HepG2 (cell line): ENCODE data around the gene TSPYL6. TPM values are rescaled to one million over a fixed set of nuclear protein-coding genes. Genes with fewer than 3 reads are reported as not detected.

Experiments
- ATAC-seq: fragments of 200-7000 bp; cut with Tn5 transposase; 3 replicates; pipeline ENCODE4 v1.9.1; 2020; ENCODE audit warnings: mild to moderate bottlenecking, moderate library complexity
- BruUV-seq: library from RNA; stranded (reverse); fragments of 400-500 nt; replicated peaks from 2 replicates; lab custom pipeline; 2021; lab: Mats Ljungman, UMichigan
- CTCF ChIA-PET: fragments of 300-600 bp; formaldehyde crosslinking; extraction: SDS; loops from one replicate; lab custom pipeline; 2021; ENCODE audit warnings: low total read pairs, inconsistent platforms, low intra/inter-chr PET ratio; lab: Yijun Ruan, JAX
- POLR2A ChIA-PET: fragments of 350-600 bp; sonication (Branson Sonifier 250); formaldehyde crosslinking; loops from one replicate; lab custom pipeline; 2020; ENCODE audit warnings: antibody characterized with exemption, inconsistent platforms; lab: Yijun Ruan, JAX
- DNase-seq: peaks from one replicate; pipeline ENCODE4 v3.0.0-alpha.2; 2015; ENCODE audit warnings: low spot score
- FAIRE-seq: peaks from 3 replicates; lab custom pipeline; 2011; peaks lifted over from hg19 to GRCh38; lab: Jason Lieb, UNC
- H2AFZ ChIP-seq: one replicate; pipeline ENCODE4 v1.6.1; 2011; ENCODE audit warnings: low read length, inconsistent platforms
- H3K27ac ChIP-seq: fragments of 300-600 bp; 3 replicates; pipeline ENCODE4 v1.8.0; 2011; ENCODE audit warnings: mixed run types, mild to moderate bottlenecking, mixed read lengths, low read length, inconsistent platforms; ENCODE audit not compliant: insufficient read depth; ENCODE audit errors: extremely low read length
- H3K27me3 ChIP-seq, 2 experiments: fragments of 200-600 bp in 1 of 2; 2 replicates in 1 of 2; 3 replicates in 1 of 2; pipeline versions ENCODE4 v1.6.0 to v1.8.0; 2011; ENCODE audit warnings: low read length in 2 of 2, mild to moderate bottlenecking in 2 of 2, moderate library complexity in 2 of 2, inconsistent platforms in 1 of 2; ENCODE audit not compliant: insufficient read depth in 2 of 2, control insufficient read depth in 1 of 2
- H3K36me3 ChIP-seq, 2 experiments: fragments of 200-600 bp in 1 of 2; replicated peaks in 1 of 2; 2 replicates in 1 of 2; 3 replicates in 1 of 2; pipeline versions ENCODE4 v1.5.1 to v1.8.0; 2011; ENCODE audit warnings: low read length in 2 of 2, inconsistent platforms in 1 of 2; ENCODE audit not compliant: insufficient read depth in 2 of 2, control insufficient read depth in 1 of 2
- H3K4me1 ChIP-seq: 2 replicates; pipeline ENCODE4 v1.5.1; 2012; ENCODE audit warnings: low read length, inconsistent platforms; ENCODE audit not compliant: insufficient read depth
- H3K4me2 ChIP-seq: 2 replicates; pipeline ENCODE4 v1.6.0; 2011; ENCODE audit warnings: low read depth, low read length, inconsistent platforms
- H3K4me3 ChIP-seq, 3 experiments: fragments of 200-600 bp in 1 of 3; sonication (generic), shearing (Covaris generic) in 1 of 3; replicated peaks in 1 of 3; 2 replicates each; pipeline ENCODE4 v1.5.1; 2011 to 2016; ENCODE audit warnings: low read length in 3 of 3, inconsistent platforms in 2 of 3, low read depth in 2 of 3, mild to moderate bottlenecking in 2 of 3, control low read depth in 1 of 3, mixed read lengths in 1 of 3; ENCODE audit not compliant: insufficient read depth in 1 of 3
- H3K79me2 ChIP-seq: one replicate; pipeline ENCODE4 v1.6.1; 2011; ENCODE audit warnings: low read length, inconsistent platforms; ENCODE audit not compliant: insufficient read depth
- H3K9ac ChIP-seq: 2 replicates; pipeline ENCODE4 v1.6.0; 2011; ENCODE audit warnings: mild to moderate bottlenecking, low read depth, low read length, inconsistent platforms; ENCODE audit not compliant: insufficient read depth
- H3K9me3 ChIP-seq: 2 replicates; pipeline ENCODE4 v1.5.1; 2012; ENCODE audit warnings: mild to moderate bottlenecking, low read length
- H4K20me1 ChIP-seq: 2 replicates; pipeline ENCODE4 v1.6.0; 2011; ENCODE audit warnings: inconsistent platforms, mild to moderate bottlenecking, low read length, moderate library complexity; ENCODE audit not compliant: insufficient read depth
- CBX5 ChIP-seq: sonication (generic); formaldehyde crosslinking; IDR thresholded peaks from 2 replicates; pipeline ENCODE4 v1.4.0; 2020; ENCODE audit warnings: missing genetic modification reagents, borderline replicate concordance
- ETV5 ChIP-seq: IDR thresholded peaks from 2 replicates; pipeline ENCODE4 v1.6.1; 2018; ENCODE audit warnings: missing biosample characterization, missing genetic modification reagents, inconsistent platforms, borderline replicate concordance
- GATAD2A ChIP-seq: IDR thresholded peaks from 2 replicates; pipeline ENCODE4 v1.6.1; 2016
- HDAC1 ChIP-seq: sonication (generic); formaldehyde crosslinking; IDR thresholded peaks from 2 replicates; pipeline ENCODE4 v1.5.1; 2020; ENCODE audit warnings: mild to moderate bottlenecking, missing genetic modification reagents
- HNF1A ChIP-seq, 2 experiments: sonication (generic) in 1 of 2; formaldehyde crosslinking in 1 of 2; IDR thresholded peaks; 2 replicates each; pipeline versions ENCODE4 v1.4.0 to v1.6.1; 2016 to 2020; ENCODE audit warnings: borderline replicate concordance in 1 of 2, low read depth in 1 of 2, mild to moderate bottlenecking in 1 of 2, missing genetic modification reagents in 1 of 2
- HNRNPH1 ChIP-seq: fragments of 200-400 bp; formaldehyde crosslinking; optimal IDR thresholded peaks from 2 replicates; pipeline ENCODE3; 2017; ENCODE audit warnings: mild to moderate bottlenecking, low read depth, low read length
- KMT2B ChIP-seq: IDR thresholded peaks from 2 replicates; pipeline ENCODE4 v1.6.1; 2016; ENCODE audit warnings: missing genetic modification reagents, missing compliant biosample characterization
- NCOA5 ChIP-seq: sonication (generic); formaldehyde crosslinking; IDR thresholded peaks from 2 replicates; pipeline ENCODE4 v1.4.0; 2020; ENCODE audit warnings: missing genetic modification reagents
- NFYB ChIP-seq: sonication (generic); formaldehyde crosslinking; IDR thresholded peaks from 2 replicates; pipeline ENCODE4 v1.4.0; 2020; ENCODE audit warnings: missing genetic modification reagents
- RFXANK ChIP-seq: IDR thresholded peaks from 2 replicates; pipeline ENCODE4 v1.6.1; 2016
- SIN3B ChIP-seq: fragments of 150-350 bp; IDR thresholded peaks from 2 replicates; pipeline ENCODE4 v1.6.1; 2014; ENCODE audit warnings: low read length
- ZBTB25 ChIP-seq: IDR thresholded peaks from 2 replicates; pipeline ENCODE4 v1.6.1; 2018; ENCODE audit warnings: missing genetic modification reagents
- ZFP91 ChIP-seq: sonication (generic); formaldehyde crosslinking; IDR thresholded peaks from 2 replicates; pipeline ENCODE4 v1.9.0; 2022; ENCODE audit warnings: missing genetic modification reagents, mild to moderate bottlenecking, borderline replicate concordance
- ZNF20 ChIP-seq: sonication (generic); formaldehyde crosslinking; IDR thresholded peaks from 2 replicates; pipeline ENCODE4 v1.4.0; 2020; ENCODE audit warnings: mild to moderate bottlenecking, moderate library complexity, missing genetic modification reagents
- ZNF225 ChIP-seq: sonication (generic); formaldehyde crosslinking; IDR thresholded peaks from 2 replicates; pipeline ENCODE4 v1.4.0; 2020; ENCODE audit warnings: mild to moderate bottlenecking, missing genetic modification reagents
- ZNF256 ChIP-seq: sonication (generic); formaldehyde crosslinking; conservative IDR thresholded peaks from 2 replicates; pipeline ENCODE4 v1.4.0; 2020; ENCODE audit warnings: missing genetic modification reagents
- ZNF350 ChIP-seq: sonication (generic); formaldehyde crosslinking; IDR thresholded peaks from 2 replicates; pipeline ENCODE4 v1.4.0; 2020; ENCODE audit warnings: mild to moderate bottlenecking, low read depth, missing genetic modification reagents, borderline replicate concordance
- ZNF557 ChIP-seq: sonication (generic); formaldehyde crosslinking; IDR thresholded peaks from 2 replicates; pipeline ENCODE4 v1.4.0; 2020; ENCODE audit warnings: missing genetic modification reagents
- ZNF790 ChIP-seq: sonication (generic); formaldehyde crosslinking; IDR thresholded peaks from 2 replicates; pipeline ENCODE4 v1.8.0; 2022; ENCODE audit warnings: missing genetic modification reagents, mild to moderate bottlenecking, borderline replicate concordance
- WGBS: methylation state at CpG from one replicate; pipeline ENCODE4 v1.1.6; 2017; ENCODE audit warnings: low lambda C conversion rate; 5-methylcytosine and 5-hydroxymethylcytosine counted together
- in situ Hi-C: cut with HindIII; loops from 2 replicates; pipeline ENCODE4 v1.10.0; 2017; ENCODE audit warnings: low pct_unique_long_range_greater_than_20kb; ENCODE audit not compliant: extremely low pct_ligation_motif_present
- intact Hi-C: fragments of 100-400 bp; cut with micrococcal nuclease; formaldehyde crosslinking; loops from one replicate; pipeline ENCODE4 v1.10.0; 2022; ENCODE audit not compliant: unreplicated experiment
- polyA plus RNA-seq, 8 experiments: library from polyadenylated mRNA; depleted of rRNA in 3 of 8; stranded (reverse) in 7 of 8; unstranded in 1 of 8; fragments of >200 nt; fragmentation: Illumina TruSeq in 4 of 8; extraction: Trizol in 4 of 8; gene quantifications; 2 replicates each; pipeline versions ENCODE4 v1.2.1 to v1.2.3, GENCODE V29; 2011 to 2016; ENCODE audit warnings: low read depth in 4 of 8, missing spikeins in 1 of 8, mixed read lengths in 1 of 8; ENCODE audit not compliant: insufficient read depth in 1 of 8
- total RNA-seq, 5 experiments: library from RNA; depleted of rRNA; stranded (reverse); fragments of >200 nt; fragmentation: Illumina TruSeq; extraction: Trizol; gene quantifications; 2 replicates each; pipeline ENCODE4 v1.2.3, GENCODE V29; 2016; ENCODE audit warnings: low read depth in 1 of 5

TSPYL6 gene
- total and polyA plus RNA-seq, 2 of the 13 experiments (the other 11 are each of a cell fraction or from before 2014, with no cell fraction given), result 0.03 TPM; not detected in 1

DNA sequence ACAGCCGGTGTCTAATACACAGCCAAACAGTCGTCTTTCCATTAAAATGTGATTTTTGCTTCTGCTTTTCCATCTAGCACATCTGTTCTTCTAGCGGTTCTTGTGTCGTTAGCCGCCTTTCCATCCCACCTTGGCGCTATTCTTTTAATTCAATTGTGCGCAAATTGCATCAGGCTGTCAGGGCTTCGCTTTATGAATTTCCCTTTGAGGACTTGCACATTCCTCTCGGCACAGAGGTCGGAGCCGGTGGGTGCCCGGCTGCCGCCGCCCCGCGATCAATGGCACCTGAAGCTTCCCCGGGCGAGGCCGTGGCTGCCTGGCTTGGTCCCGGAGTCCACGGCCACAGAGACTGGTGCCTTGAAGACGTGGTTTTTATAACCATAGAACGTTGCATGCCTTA lies 33.9 kb upstream of the TSPYL6 start (continued):
- TF ChIP-seq ZNF20, result no peak
- no peak for TF ChIP-seq HDAC1
- TF ChIP-seq HNRNPH1, result no peak
- no peak for TF ChIP-seq ETV5 (CRISPR knock-in tag)
- TF ChIP-seq ZNF256, result no peak
- TF ChIP-seq NCOA5 (CRISPR knock-in tag), result no peak
- TF ChIP-seq ZBTB25, result no peak

DNA sequence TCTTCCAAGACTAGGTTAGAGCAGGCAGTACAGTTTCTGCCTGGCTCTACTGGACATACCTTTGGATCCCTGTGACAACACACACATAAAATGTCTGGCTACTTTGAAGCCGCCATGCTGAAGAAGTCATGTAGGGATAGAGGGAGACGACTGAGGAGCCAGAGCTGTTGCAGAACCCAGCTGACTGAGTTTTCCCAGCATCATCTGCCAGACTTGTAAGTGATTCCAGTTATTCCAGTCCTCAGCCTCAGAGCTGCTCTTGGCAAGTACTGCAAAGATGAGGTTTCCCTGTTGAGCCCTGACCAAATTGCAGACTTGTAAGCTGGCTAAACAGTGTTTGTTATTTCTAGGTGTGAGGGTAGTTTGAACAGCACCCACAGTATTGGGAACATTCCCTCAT lies 31.5 kb upstream of the TSPYL6 start:
- H3K4me3 ChIP-seq, result no peak overlapping the region
- no peak overlapping the region for H3K9ac ChIP-seq
- in situ Hi-C loops (no loop called here), intact Hi-C loops (no loop called here)
- ChIA-PET POLR2A (no interaction called here), CTCF (no interaction called here)
- H3K36me3 ChIP-seq, result no peaks in the 10 kb centered on the region
- no peaks in the 10 kb centered on the region for H3K79me2 ChIP-seq
- H3K9me3 ChIP-seq, result no peaks in the 10 kb centered on the region
- no peak overlapping the region for H3K4me2 ChIP-seq
- H3K27me3 ChIP-seq, result no peaks in the 10 kb centered on the region
- DNase-seq, result no peak
- H3K27ac ChIP-seq, result no peak overlapping the region
- peaks cover 8% of the 10 kb centered on the region for H3K4me1 ChIP-seq
- no TSS peak for BruUV-seq
- no peak for FAIRE-seq
- H2AFZ ChIP-seq, result no peak overlapping the region
- no peak for ATAC-seq
- no peaks in the 10 kb centered on the region for H4K20me1 ChIP-seq
- WGBS, result 100% methylated on average over 2 of the region's 2 CpGs
- TF ChIP-seq ZNF557 (CRISPR knock-in tag) (no peak), RFXANK (no peak), HDAC1 (no peak), KMT2B (CRISPR knock-in tag) (no peak), CBX5 (no peak), SIN3B (no peak), NFYB (CRISPR knock-in tag) (no peak), ZNF350 (no peak), GATAD2A (CRISPR knock-in tag) (no peak), ZNF225 (no peak), ZFP91 (CRISPR knock-in tag) (no peak), HNF1A (IDR thresholded peaks at IDR 0.05; ENCODE audit: low read depth) (no peak), HNF1A (CRISPR knock-in tag; IDR thresholded peaks at IDR 0.05; ENCODE audit: borderline replicate concordance) (no peak), ZNF790 (CRISPR knock-in tag) (no peak)
